VCaP (cell line): ENCODE measurements around the gene FAM81A.
A peak's percentile ranks its signal among the peaks of the same experiment; 100 is the strongest.

ENCODE experiments used
- H3K27ac ChIP-seq: fragments of 450-650 bp; 2 replicates; pipeline ENCODE4 v1.5.1; 2017
- TF ChIP-seq, protein P1 (sequence below): fragments of 450-650 bp; conservative IDR thresholded peaks from 2 replicates; pipeline ENCODE4 v1.5.1; 2017; ENCODE audit warnings: mild to moderate bottlenecking, moderate library complexity

Gene FAM81A

GRCh38 chr15:59437817-59438624 lies at the start of gene FAM81A:
FAM81A (plus strand) TSS chr15:59438186; CDS start chr15:59458627, 20,441 bp downstream.
- peak within 1 kb of the TSS; percentile 65; the same call in 1 of the 2 replicates for H3K27ac ChIP-seq
- TF ChIP-seq, protein P1, sequence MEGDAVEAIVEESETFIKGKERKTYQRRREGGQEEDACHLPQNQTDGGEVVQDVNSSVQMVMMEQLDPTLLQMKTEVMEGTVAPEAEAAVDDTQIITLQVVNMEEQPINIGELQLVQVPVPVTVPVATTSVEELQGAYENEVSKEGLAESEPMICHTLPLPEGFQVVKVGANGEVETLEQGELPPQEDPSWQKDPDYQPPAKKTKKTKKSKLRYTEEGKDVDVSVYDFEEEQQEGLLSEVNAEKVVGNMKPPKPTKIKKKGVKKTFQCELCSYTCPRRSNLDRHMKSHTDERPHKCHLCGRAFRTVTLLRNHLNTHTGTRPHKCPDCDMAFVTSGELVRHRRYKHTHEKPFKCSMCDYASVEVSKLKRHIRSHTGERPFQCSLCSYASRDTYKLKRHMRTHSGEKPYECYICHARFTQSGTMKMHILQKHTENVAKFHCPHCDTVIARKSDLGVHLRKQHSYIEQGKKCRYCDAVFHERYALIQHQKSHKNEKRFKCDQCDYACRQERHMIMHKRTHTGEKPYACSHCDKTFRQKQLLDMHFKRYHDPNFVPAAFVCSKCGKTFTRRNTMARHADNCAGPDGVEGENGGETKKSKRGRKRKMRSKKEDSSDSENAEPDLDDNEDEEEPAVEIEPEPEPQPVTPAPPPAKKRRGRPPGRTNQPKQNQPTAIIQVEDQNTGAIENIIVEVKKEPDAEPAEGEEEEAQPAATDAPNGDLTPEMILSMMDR, result no peak

- TF ChIP-seq, protein P1, result no peak
- no peak overlapping the region for H3K27ac ChIP-seq
Observed at GRCh38 chr15:59388670-59389069, 49.3 kb upstream of the FAM81A start.

- TF ChIP-seq, protein P1, result no peak
- no peak overlapping the region for H3K27ac ChIP-seq
Observed at GRCh38 chr15:59392299-59392698, 45.7 kb upstream of the FAM81A start.

DNA sequence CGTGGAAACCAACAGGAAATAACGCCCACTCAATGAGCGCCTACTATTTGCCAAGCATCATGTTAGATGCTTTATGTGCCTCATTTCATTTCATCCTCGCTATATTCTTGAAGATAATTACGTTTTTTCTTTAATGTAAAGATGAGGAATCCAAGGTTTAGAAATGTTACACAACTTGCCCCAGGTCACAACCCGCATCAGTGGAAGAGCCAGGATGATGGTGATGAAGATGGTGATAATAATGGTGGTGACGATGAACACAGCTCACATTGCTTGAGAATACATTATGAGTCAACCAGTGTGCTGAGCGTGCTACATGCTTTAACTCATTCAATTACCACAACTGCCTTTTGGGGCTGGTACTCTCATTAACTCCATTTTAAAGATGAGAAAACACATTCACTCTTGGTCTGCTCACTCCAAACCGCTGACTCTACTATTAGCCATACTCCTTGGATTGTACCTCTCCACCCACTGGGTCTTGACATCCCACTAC lies 43.8 kb upstream of the FAM81A start:
- TF ChIP-seq, protein P1, result no peak
- no peak overlapping the region for H3K27ac ChIP-seq

GRCh38 chr15:59396211-59396610 lies 41.8 kb upstream of the FAM81A start:
- TF ChIP-seq, protein P1, result no peak
- no peak overlapping the region for H3K27ac ChIP-seq

- TF ChIP-seq, protein P1, result 0 out of 2 replicates have a peak, but pooled peaks have one; percentile 15
Observed at GRCh38 chr15:59396679-59397078, 41.3 kb upstream of the FAM81A start.

DNA sequence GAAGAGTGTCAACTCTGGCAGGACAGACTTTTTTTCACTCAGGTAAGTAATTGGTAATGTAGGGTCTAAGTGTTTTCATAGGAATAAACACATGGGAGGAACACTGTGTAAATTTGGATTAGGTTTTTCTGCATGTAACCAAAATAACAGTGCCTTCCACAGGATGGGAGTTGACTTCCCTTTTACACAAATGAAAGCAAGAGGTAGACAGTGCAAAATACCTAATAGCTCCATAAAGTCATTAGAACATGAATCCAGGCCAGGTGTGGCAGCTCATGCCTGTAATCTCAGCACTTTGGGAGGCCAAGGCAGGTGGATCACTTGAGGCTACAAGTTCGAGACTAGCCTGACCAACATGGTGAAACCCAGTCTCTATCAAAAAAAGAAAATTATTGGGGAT lies 39.8 kb upstream of the FAM81A start:
- TF ChIP-seq, protein P1, result no peak
- H3K27ac ChIP-seq, result no peak overlapping the region

More at GRCh38 chr15:59396679-59397078, 41.3 kb upstream of the FAM81A start:
- no peak overlapping the region for H3K27ac ChIP-seq
